H9 (cell line): ENCODE data around the gene ADAMTS6. TPM values are rescaled to one million over a fixed set of nuclear protein-coding genes. Genes with fewer than 3 reads are reported as not detected.

Experiments
- DNase-seq: peaks from one replicate; pipeline ENCODE4 v3.0.0-alpha.2; 2017
- H2AFZ ChIP-seq: one replicate; pipeline ENCODE4 v1.6.1; 2013; ENCODE audit warnings: mild to moderate bottlenecking, low read length, control low read depth, moderate library complexity
- H2AK5ac ChIP-seq: 2 replicates; pipeline ENCODE4 v1.6.1; 2013; ENCODE audit warnings: low read length, control low read depth, mixed read lengths; ENCODE audit not compliant: insufficient read length
- H2BK120ac ChIP-seq: one replicate; pipeline ENCODE4 v1.6.1; 2013; ENCODE audit warnings: low read depth, mild to moderate bottlenecking, low read length, control low read depth, inconsistent platforms; ENCODE audit not compliant: poor library complexity, severe bottlenecking
- H2BK12ac ChIP-seq: 2 replicates; pipeline ENCODE4 v1.6.1; 2013; ENCODE audit warnings: low read length, control low read depth, mixed read lengths, low read depth; ENCODE audit not compliant: insufficient read length
- H2BK15ac ChIP-seq: 2 replicates; pipeline ENCODE4 v1.6.1; 2013; ENCODE audit warnings: low read depth, low read length, control low read depth
- H2BK20ac ChIP-seq: one replicate; pipeline ENCODE4 v1.6.1; 2013; ENCODE audit warnings: low read depth, mild to moderate bottlenecking, low read length, control low read depth, inconsistent platforms; ENCODE audit not compliant: poor library complexity, severe bottlenecking
- H2BK5ac ChIP-seq: 2 replicates; pipeline ENCODE4 v1.6.1; 2013; ENCODE audit warnings: low read length, control low read depth, mixed read lengths; ENCODE audit not compliant: insufficient read length
- H3K14ac ChIP-seq: 2 replicates; pipeline ENCODE4 v1.6.1; 2013; ENCODE audit warnings: low read length, control low read depth; ENCODE audit not compliant: insufficient read depth
- H3K18ac ChIP-seq: 2 replicates; pipeline ENCODE4 v1.6.1; 2013; ENCODE audit warnings: low read depth, mild to moderate bottlenecking, mixed read lengths, low read length, control low read depth; ENCODE audit not compliant: insufficient read length
- H3K23ac ChIP-seq: 2 replicates; pipeline ENCODE4 v1.6.1; 2013; ENCODE audit warnings: low read length, control low read depth, mixed read lengths, low read depth; ENCODE audit not compliant: insufficient read length
- H3K23me2 ChIP-seq: 2 replicates; pipeline ENCODE4 v1.6.1; 2013; ENCODE audit warnings: low read depth, mild to moderate bottlenecking, mixed read lengths, low read length, control low read depth; ENCODE audit not compliant: insufficient read length, poor library complexity, severe bottlenecking
- H3K27ac ChIP-seq: 2 replicates; pipeline ENCODE4 v1.5.1; 2013; ENCODE audit warnings: low read length, control low read depth, mixed read lengths, low read depth; ENCODE audit not compliant: insufficient read length
- H3K27me3 ChIP-seq: 2 replicates; pipeline ENCODE4 v1.6.1; 2013; ENCODE audit warnings: low read length, control low read depth, inconsistent platforms; ENCODE audit not compliant: insufficient read depth
- H3K4ac ChIP-seq: 2 replicates; pipeline ENCODE4 v1.6.1; 2013; ENCODE audit warnings: low read depth, mild to moderate bottlenecking, control low read depth, inconsistent platforms, low read length, moderate library complexity
- H3K4me1 ChIP-seq: 2 replicates; pipeline ENCODE4 v1.6.1; 2013; ENCODE audit warnings: low read length, control low read depth, inconsistent platforms; ENCODE audit not compliant: insufficient read depth
- H3K4me2 ChIP-seq: 2 replicates; pipeline ENCODE4 v1.6.1; 2013; ENCODE audit warnings: low read length, control low read depth, mixed read lengths; ENCODE audit not compliant: insufficient read length, insufficient read depth
- H3K56ac ChIP-seq: 2 replicates; pipeline ENCODE4 v1.6.1; 2013; ENCODE audit warnings: low read depth, mild to moderate bottlenecking, mixed read lengths, low read length, control low read depth; ENCODE audit not compliant: insufficient read length
- H3K79me1 ChIP-seq: 2 replicates; pipeline ENCODE4 v1.6.1; 2013; ENCODE audit warnings: low read depth, mild to moderate bottlenecking, moderate library complexity, low read length, control low read depth, inconsistent platforms; ENCODE audit not compliant: insufficient read depth, poor library complexity, severe bottlenecking
- H3K79me2 ChIP-seq: 2 replicates; pipeline ENCODE4 v1.6.1; 2013; ENCODE audit warnings: low read length, control low read depth, inconsistent platforms; ENCODE audit not compliant: insufficient read depth
- H3K9ac ChIP-seq: 2 replicates; pipeline ENCODE4 v1.6.1; 2013; ENCODE audit warnings: low read length, control low read depth, mixed read lengths; ENCODE audit not compliant: insufficient read length; ENCODE audit errors: extremely low read depth
- H3K9me3 ChIP-seq: one replicate; pipeline ENCODE4 v1.6.1; 2013; ENCODE audit warnings: low read depth, low read length, inconsistent platforms; ENCODE audit not compliant: control insufficient read depth
- H3T11ph ChIP-seq: one replicate; pipeline ENCODE4 v1.6.1; 2013; ENCODE audit warnings: mild to moderate bottlenecking, low read length, control low read depth, inconsistent platforms
- H4K20me1 ChIP-seq: one replicate; pipeline ENCODE4 v1.6.1; 2013; ENCODE audit not compliant: control insufficient read depth, insufficient read length, insufficient read depth
- H4K5ac ChIP-seq: 2 replicates; pipeline ENCODE4 v1.6.1; 2013; ENCODE audit warnings: low read depth, mild to moderate bottlenecking, mixed read lengths, low read length, control low read depth; ENCODE audit not compliant: insufficient read length
- H4K8ac ChIP-seq: replicated peaks from 2 replicates; pipeline ENCODE4 v1.6.1; 2013; ENCODE audit warnings: low read length, control low read depth, mixed read lengths, low read depth; ENCODE audit not compliant: insufficient read length
- H4K91ac ChIP-seq: 2 replicates; pipeline ENCODE4 v1.6.1; 2013; ENCODE audit warnings: low read depth, mild to moderate bottlenecking, moderate library complexity, mixed read lengths, low read length, control low read depth; ENCODE audit not compliant: insufficient read length
- H3K27ac Mint-ChIP-seq, 3 experiments: 2 replicates in 2 of 3; 3 replicates in 1 of 3; pipeline ENCODE4 v1.8.0; 2020 to 2021; ENCODE audit warnings: mixed read lengths in 3 of 3, mild to moderate bottlenecking in 1 of 3, moderate library complexity in 1 of 3
- H3K27me3 Mint-ChIP-seq: 2 replicates; pipeline ENCODE4 v1.8.0; 2021; ENCODE audit warnings: low read depth, mild to moderate bottlenecking, moderate library complexity, mixed read lengths
- H3K36me3 Mint-ChIP-seq, 3 experiments: 2 replicates in 2 of 3; 3 replicates in 1 of 3; pipeline ENCODE4 v1.8.0; 2020 to 2021; ENCODE audit warnings: low read depth in 3 of 3, mixed read lengths in 3 of 3; ENCODE audit not compliant: insufficient read depth in 1 of 3
- H3K4me1 Mint-ChIP-seq, 2 experiments: 2 replicates each; pipeline ENCODE4 v1.8.0; 2020; ENCODE audit warnings: mixed read lengths in 2 of 2
- H3K4me3 Mint-ChIP-seq, 2 experiments: 2 replicates in 1 of 2; 3 replicates in 1 of 2; pipeline ENCODE4 v1.8.0; 2020 to 2021; ENCODE audit warnings: mild to moderate bottlenecking in 2 of 2, mixed read lengths in 2 of 2, moderate library complexity in 1 of 2
- H3K9me3 Mint-ChIP-seq, 2 experiments: 2 replicates in 1 of 2; 3 replicates in 1 of 2; pipeline ENCODE4 v1.8.0; 2020; ENCODE audit warnings: mild to moderate bottlenecking in 2 of 2, mixed read lengths in 2 of 2, moderate library complexity in 1 of 2
- WGBS: extraction: QIAGEN DNeasy Blood & Tissue Kit; methylation state at CpG from one replicate; pipeline ENCODE4 v1.1.7; 2013; ENCODE audit warnings: missing lambda C conversion rate, low lambda C conversion rate, mixed read lengths; ENCODE audit not compliant: insufficient read length; ENCODE audit errors: extremely low coverage; 5-methylcytosine and 5-hydroxymethylcytosine counted together
- total RNA-seq: library from RNA; stranded (reverse); gene quantifications from 2 replicates; pipeline ENCODE4 v1.2.1, GENCODE V29; 2021
- TF ChIP-seq, protein P1 (sequence below): fragments of 200-600 bp; sonication (generic); conservative IDR thresholded peaks from 3 replicates; pipeline ENCODE4 v1.8.0; 2021; ENCODE audit warnings: antibody characterized with exemption, mild to moderate bottlenecking

Gene ADAMTS6
- total RNA-seq, 1 experiment from 2014 or later: 0.33 TPM

DNA sequence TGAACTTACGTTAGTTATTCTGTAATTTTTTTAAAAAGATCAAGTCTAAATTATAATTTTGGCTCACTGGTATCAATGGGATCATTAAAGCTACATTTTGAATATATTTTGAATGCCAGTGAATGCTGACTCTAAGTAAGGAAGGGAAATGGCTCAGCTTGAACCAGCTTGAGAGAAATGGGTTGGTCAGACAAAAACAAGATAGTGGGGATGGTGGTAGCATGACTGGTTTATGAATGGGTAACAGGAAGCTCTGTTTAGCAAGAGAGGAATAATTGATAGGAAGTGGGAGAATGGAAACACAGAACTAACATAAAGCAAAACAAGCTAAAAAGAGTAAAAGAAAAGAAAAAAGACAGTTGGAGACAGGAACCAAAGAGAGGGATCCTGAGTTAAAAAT is 220.2 kb downstream of the ADAMTS6 start:
- Histone ChIP-seq H2AK5ac (no peak overlapping the region), H2BK20ac (no peak overlapping the region), H2BK5ac (no peak overlapping the region), H3K4me1 (peaks cover 13% of the 10 kb centered on the region), H3T11ph (no peak overlapping the region), H3K14ac (no peak overlapping the region), H3K18ac (no peak overlapping the region), H3K27ac (no peak overlapping the region), H3K23me2 (no peaks in the 10 kb centered on the region), H4K20me1 (no peaks in the 10 kb centered on the region), H4K5ac (no peak overlapping the region), H3K4ac (no peak overlapping the region), H3K9ac (no peak overlapping the region), H3K23ac (no peak overlapping the region), H2BK120ac (no peak overlapping the region), H2AFZ (no peak overlapping the region), H3K56ac (no peak overlapping the region), H4K8ac (no peak overlapping the region), H3K4me2 (no peak overlapping the region), H3K79me2 (no peaks in the 10 kb centered on the region), H2BK12ac (no peak overlapping the region), H2BK15ac (no peak overlapping the region), H4K91ac (no peak overlapping the region), H3K79me1 (no peaks in the 10 kb centered on the region), H3K27me3 (no peaks in the 10 kb centered on the region), H3K9me3 (no peaks in the 10 kb centered on the region)
- peaks cover 36 to 45% of the 10 kb centered on the region in 2 experiments for H3K4me1 Mint-ChIP-seq
- H3K27me3 Mint-ChIP-seq: no peaks in the 10 kb centered on the region
- DNase-seq: no peak
- TF ChIP-seq, protein P1, sequence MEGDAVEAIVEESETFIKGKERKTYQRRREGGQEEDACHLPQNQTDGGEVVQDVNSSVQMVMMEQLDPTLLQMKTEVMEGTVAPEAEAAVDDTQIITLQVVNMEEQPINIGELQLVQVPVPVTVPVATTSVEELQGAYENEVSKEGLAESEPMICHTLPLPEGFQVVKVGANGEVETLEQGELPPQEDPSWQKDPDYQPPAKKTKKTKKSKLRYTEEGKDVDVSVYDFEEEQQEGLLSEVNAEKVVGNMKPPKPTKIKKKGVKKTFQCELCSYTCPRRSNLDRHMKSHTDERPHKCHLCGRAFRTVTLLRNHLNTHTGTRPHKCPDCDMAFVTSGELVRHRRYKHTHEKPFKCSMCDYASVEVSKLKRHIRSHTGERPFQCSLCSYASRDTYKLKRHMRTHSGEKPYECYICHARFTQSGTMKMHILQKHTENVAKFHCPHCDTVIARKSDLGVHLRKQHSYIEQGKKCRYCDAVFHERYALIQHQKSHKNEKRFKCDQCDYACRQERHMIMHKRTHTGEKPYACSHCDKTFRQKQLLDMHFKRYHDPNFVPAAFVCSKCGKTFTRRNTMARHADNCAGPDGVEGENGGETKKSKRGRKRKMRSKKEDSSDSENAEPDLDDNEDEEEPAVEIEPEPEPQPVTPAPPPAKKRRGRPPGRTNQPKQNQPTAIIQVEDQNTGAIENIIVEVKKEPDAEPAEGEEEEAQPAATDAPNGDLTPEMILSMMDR: no peak
- no peak overlapping the region for H3K4me3 Mint-ChIP-seq
- peak overlapping the region in 1 of 3 experiments; percentile 12; a peak in 3 of 7 replicates for H3K27ac Mint-ChIP-seq
- H3K9me3 Mint-ChIP-seq: peaks cover 0 to 3% of the 10 kb centered on the region in 2 experiments; a peak in 2 of 5 replicates
- WGBS: no CpG with 5 or more reads among the region's 1 CpG
- peaks cover 0 to 4% (median 0%) of the 10 kb centered on the region in 3 experiments; a peak in 1 of 7 replicates for H3K36me3 Mint-ChIP-seq
